ENCODE results near the gene RGS19.

The RGS19 gene

GRCh38 chr20:64047046-64047389, 32.3 kb downstream of the RGS19 start:
- DNase-seq = no peak

GRCh38 chr20:64045346-64046011, 33.8 kb downstream of the RGS19 start:
- no peak for DNase-seq

- DNase-seq = no peak
These were observed 34.7 kb downstream of the RGS19 start for GRCh38 chr20:64044484-64045247.

GRCh38 chr20:64043768-64044167, 35.5 kb downstream of the RGS19 start:
- DNase-seq = no peak

- no peak for DNase-seq
These were observed 37.1 kb downstream of the RGS19 start for GRCh38 chr20:64042054-64042781.

GRCh38 chr20:64041781-64042053, 37.6 kb downstream of the RGS19 start:
- no peak for DNase-seq

- DNase-seq = no peak
These were observed 38.1 kb downstream of the RGS19 start for GRCh38 chr20:64041040-64041780.

GRCh38 chr20:64040231-64041039, 38.9 kb downstream of the RGS19 start:
- DNase-seq = no peak

GRCh38 chr20:64039293-64040160, 39.8 kb downstream of the RGS19 start:
- no peak for DNase-seq

GRCh38 chr20:64038565-64039292, 40.6 kb downstream of the RGS19 start:
- no peak for DNase-seq

GRCh38 chr20:64038224-64038564, 41.1 kb downstream of the RGS19 start:
- DNase-seq = no peak

GRCh38 chr20:64037498-64038213, 41.7 kb downstream of the RGS19 start:
- no peak for DNase-seq

- no peak for DNase-seq
These were observed 42.2 kb downstream of the RGS19 start for GRCh38 chr20:64037199-64037497.

GRCh38 chr20:64036346-64037198, 42.7 kb downstream of the RGS19 start:
- DNase-seq = no peak

- DNase-seq = no peak
These were observed 43.4 kb downstream of the RGS19 start, which contains the start of gene C20orf204 for GRCh38 chr20:64035933-64036345. C20orf204 (plus strand) TSS chr20:64036182; CDS start chr20:64036324, 142 bp downstream.

GRCh38 chr20:64035066-64035932, 44.0 kb downstream of the RGS19 start:
- no peak for DNase-seq

- DNase-seq = no peak
These were observed 45.3 kb downstream of the RGS19 start for GRCh38 chr20:64033981-64034493.

Measured in NCI-H187 treated with DMSO at 0.1 percent for 48 hours (cell line).